ENCODE measurements around the gene XXYLT1. TPM values are rescaled to one million over a fixed set of nuclear protein-coding genes. Genes with fewer than 3 reads are reported as not detected.

The XXYLT1 gene
- total RNA-seq, 1 experiment from 2014 or later = 25.5 TPM

DNA sequence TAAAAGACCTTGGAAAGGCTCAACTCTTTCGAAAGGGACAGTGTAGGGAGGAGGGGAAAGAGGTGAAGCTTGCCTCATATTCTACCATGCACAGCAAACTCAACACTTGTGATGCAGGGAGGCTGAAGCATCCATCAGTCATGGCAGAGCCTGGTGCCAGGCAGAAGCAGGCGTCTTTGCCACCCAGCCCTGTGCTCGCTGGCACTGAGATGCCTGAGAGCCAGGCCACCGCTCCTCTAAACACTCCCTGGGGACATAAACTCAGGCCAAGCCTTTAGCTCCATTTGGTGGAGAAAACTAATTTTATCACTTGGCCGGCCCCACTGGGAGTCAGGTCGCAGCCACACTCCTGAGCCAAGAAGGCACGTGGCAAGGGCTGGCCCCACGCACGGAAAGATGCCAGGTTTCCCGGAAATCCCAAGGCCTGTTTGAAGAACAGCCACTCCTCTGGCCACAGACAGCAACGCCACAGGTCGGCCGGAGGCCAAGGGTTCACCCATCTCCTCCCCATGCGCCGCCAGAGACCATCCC lies 30.7 kb downstream of the XXYLT1 start:
- Histone ChIP-seq H3K4me1 (ENCODE audit: insufficient read depth, low read length) (no peaks in the 10 kb centered on the region), H3K27ac (ENCODE audit: low read length) (no peak overlapping the region), H3F3A (ENCODE audit: low read length, unreplicated experiment) (no peaks in the 10 kb centered on the region), H3K79me2 (ENCODE audit: low read length) (peaks cover 9% of the 10 kb centered on the region; the same call in 1 of the 2 replicates), H3K36me3 (ENCODE audit: low read depth, low read length) (no peaks in the 10 kb centered on the region), H3K9me2 (replicated peaks; ENCODE audit: low read length) (no peaks in the 10 kb centered on the region), H4K20me1 (ENCODE audit: low read length) (no peaks in the 10 kb centered on the region), H3K9me3 (ENCODE audit: low read length) (no peaks in the 10 kb centered on the region), H3K4me3 (ENCODE audit: low read length) (no peak overlapping the region), H2AFZ (ENCODE audit: low read length) (no peak overlapping the region), H3K9ac (ENCODE audit: low read length) (no peak overlapping the region), H3K27me3 (ENCODE audit: low read length) (no peaks in the 10 kb centered on the region), H3K4me2 (ENCODE audit: low read length) (no peak overlapping the region)
- DNase-seq (no peak), ATAC-seq (no peak)
- POLR2A ChIA-PET (ENCODE audit: unreplicated experiment) = no interaction called here
- TF ChIP-seq, protein P1, sequence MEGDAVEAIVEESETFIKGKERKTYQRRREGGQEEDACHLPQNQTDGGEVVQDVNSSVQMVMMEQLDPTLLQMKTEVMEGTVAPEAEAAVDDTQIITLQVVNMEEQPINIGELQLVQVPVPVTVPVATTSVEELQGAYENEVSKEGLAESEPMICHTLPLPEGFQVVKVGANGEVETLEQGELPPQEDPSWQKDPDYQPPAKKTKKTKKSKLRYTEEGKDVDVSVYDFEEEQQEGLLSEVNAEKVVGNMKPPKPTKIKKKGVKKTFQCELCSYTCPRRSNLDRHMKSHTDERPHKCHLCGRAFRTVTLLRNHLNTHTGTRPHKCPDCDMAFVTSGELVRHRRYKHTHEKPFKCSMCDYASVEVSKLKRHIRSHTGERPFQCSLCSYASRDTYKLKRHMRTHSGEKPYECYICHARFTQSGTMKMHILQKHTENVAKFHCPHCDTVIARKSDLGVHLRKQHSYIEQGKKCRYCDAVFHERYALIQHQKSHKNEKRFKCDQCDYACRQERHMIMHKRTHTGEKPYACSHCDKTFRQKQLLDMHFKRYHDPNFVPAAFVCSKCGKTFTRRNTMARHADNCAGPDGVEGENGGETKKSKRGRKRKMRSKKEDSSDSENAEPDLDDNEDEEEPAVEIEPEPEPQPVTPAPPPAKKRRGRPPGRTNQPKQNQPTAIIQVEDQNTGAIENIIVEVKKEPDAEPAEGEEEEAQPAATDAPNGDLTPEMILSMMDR (conservative IDR thresholded peaks at IDR 0.05; ENCODE audit: low read depth, low read length) = no peak
- no peak for TF ChIP-seq EZH2phosphoT487 (IDR thresholded peaks at IDR 0.05; ENCODE audit: borderline replicate concordance, low read length)
- no TSS peak for BruUV-seq (replicated peaks)
- CTCF ChIA-PET = no interaction called here
- intact Hi-C loops (cut with micrococcal nuclease) = no loop called here

DNA sequence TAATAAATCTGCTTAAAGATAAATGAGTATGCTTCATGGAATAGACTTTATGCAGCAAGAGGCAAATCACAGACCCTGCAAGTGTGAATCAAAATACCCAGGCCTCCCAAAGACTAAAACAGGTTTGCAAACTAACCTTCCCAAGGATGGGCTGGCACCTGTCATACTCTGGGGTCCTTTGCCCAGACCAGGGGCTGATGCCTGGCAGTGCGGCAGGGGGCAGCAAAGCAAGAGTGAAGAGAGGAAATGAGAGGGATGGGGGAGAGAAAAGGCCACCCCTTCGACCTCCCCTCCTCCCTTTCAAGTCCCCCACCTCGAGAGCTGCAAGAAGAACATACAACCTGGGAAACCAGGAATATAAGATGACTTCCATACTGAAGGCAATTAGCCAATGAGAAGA lies 31.8 kb downstream of the XXYLT1 start:
- no peak overlapping the region for H3K4me3 ChIP-seq (ENCODE audit: low read length)
- no peak overlapping the region for H3K27ac ChIP-seq (ENCODE audit: low read length)
- H3F3A ChIP-seq (ENCODE audit: low read length, unreplicated experiment) = no peaks in the 10 kb centered on the region
- H3K79me2 ChIP-seq (ENCODE audit: low read length) = peaks cover 9% of the 10 kb centered on the region; the same call in 1 of the 2 replicates
- no peaks in the 10 kb centered on the region for H3K36me3 ChIP-seq (ENCODE audit: low read depth, low read length)
- no peak for TF ChIP-seq EZH2 (IDR thresholded peaks at IDR 0.05; ENCODE audit: low read length, unreplicated experiment)
- TF ChIP-seq, protein P1 (conservative IDR thresholded peaks at IDR 0.05; ENCODE audit: low read depth, low read length) = no peak
- no peak for TF ChIP-seq EZH2phosphoT487 (IDR thresholded peaks at IDR 0.05; ENCODE audit: borderline replicate concordance, low read length)
- H3K4me2 ChIP-seq (ENCODE audit: low read length) = no peak overlapping the region
- no peaks in the 10 kb centered on the region for H3K9me3 ChIP-seq (ENCODE audit: low read length)
- no peaks in the 10 kb centered on the region for H3K27me3 ChIP-seq (ENCODE audit: low read length)
- DNase-seq = no peak
- no peaks in the 10 kb centered on the region for H4K20me1 ChIP-seq (ENCODE audit: low read length)
- H2AFZ ChIP-seq (ENCODE audit: low read length) = no peak overlapping the region
- ChIA-PET POLR2A (ENCODE audit: unreplicated experiment) (no interaction called here), CTCF (no interaction called here)
- no TSS peak for BruUV-seq (replicated peaks)
- H3K9me2 ChIP-seq (replicated peaks; ENCODE audit: low read length) = no peaks in the 10 kb centered on the region
- intact Hi-C loops (cut with micrococcal nuclease) = no loop called here
- no peak for ATAC-seq
- no peaks in the 10 kb centered on the region for H3K4me1 ChIP-seq (ENCODE audit: insufficient read depth, low read length)
- no peak overlapping the region for H3K9ac ChIP-seq (ENCODE audit: low read length)

DNA sequence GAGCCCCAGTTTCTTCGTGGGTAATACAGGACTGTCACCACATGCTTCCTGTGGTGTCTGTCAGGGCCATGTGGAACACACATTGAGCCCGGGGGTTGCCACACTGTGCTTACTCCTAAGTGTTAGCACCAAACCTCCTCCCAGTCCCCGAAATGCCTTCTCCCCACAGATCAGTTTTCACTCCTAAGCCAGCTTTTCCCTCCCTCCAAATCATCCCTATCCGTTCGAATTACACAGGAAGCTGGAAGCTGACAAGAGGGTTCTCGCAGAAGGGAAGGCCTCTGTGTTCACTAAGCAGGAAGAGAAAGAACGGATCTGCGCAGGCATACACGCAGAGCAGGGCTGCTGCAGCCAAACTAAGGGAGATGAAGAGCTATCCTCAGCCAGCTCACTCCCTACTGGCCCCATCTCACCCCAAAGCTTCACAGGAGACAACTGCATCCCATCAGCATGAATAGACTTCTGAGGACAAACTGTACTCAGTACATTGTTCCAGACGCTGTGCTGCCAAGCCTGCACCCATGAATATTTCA lies 32.3 kb downstream of the XXYLT1 start:
- Histone ChIP-seq H3K27ac (ENCODE audit: low read length) (no peak overlapping the region), H3K4me2 (ENCODE audit: low read length) (no peak overlapping the region), H3K4me3 (ENCODE audit: low read length) (no peak overlapping the region), H3K9me3 (ENCODE audit: low read length) (no peaks in the 10 kb centered on the region), H3K9ac (ENCODE audit: low read length) (no peak overlapping the region), H3K4me1 (ENCODE audit: insufficient read depth, low read length) (no peaks in the 10 kb centered on the region), H3F3A (ENCODE audit: low read length, unreplicated experiment) (no peaks in the 10 kb centered on the region), H3K79me2 (ENCODE audit: low read length) (peaks cover 9% of the 10 kb centered on the region; the same call in 1 of the 2 replicates), H4K20me1 (ENCODE audit: low read length) (no peaks in the 10 kb centered on the region), H3K9me2 (replicated peaks; ENCODE audit: low read length) (no peaks in the 10 kb centered on the region), H2AFZ (ENCODE audit: low read length) (no peak overlapping the region), H3K36me3 (ENCODE audit: low read depth, low read length) (no peaks in the 10 kb centered on the region), H3K27me3 (ENCODE audit: low read length) (no peaks in the 10 kb centered on the region)
- ChIA-PET CTCF (no interaction called here), POLR2A (ENCODE audit: unreplicated experiment) (no interaction called here)
- no peak for ATAC-seq
- DNase-seq = no peak
- intact Hi-C loops (cut with micrococcal nuclease) = no loop called here
- no TSS peak for BruUV-seq (replicated peaks)
- TF ChIP-seq EZH2 (IDR thresholded peaks at IDR 0.05; ENCODE audit: low read length, unreplicated experiment) (no peak), EZH2phosphoT487 (IDR thresholded peaks at IDR 0.05; ENCODE audit: borderline replicate concordance, low read length) (no peak)
- TF ChIP-seq, protein P1 (conservative IDR thresholded peaks at IDR 0.05; ENCODE audit: low read depth, low read length) = no peak
